GM18526 (cell line): ENCODE measurements around the gene AKT3.

Experiments
- POLR2A ChIP-seq: IDR thresholded peaks from 3 replicates; pipeline ENCODE4 v1.6.1; 2011; ENCODE audit not compliant: insufficient read length; ENCODE audit errors: extremely low read depth

The AKT3 gene

GRCh38 chr1:243628476-243628907 lies 221.6 kb downstream of the AKT3 start:
- no peak for TF ChIP-seq POLR2A

GRCh38 chr1:243623841-243624240 lies 226.2 kb downstream of the AKT3 start:
- no peak for TF ChIP-seq POLR2A

- no peak for TF ChIP-seq POLR2A
Observed at GRCh38 chr1:243621973-243622372, 228.1 kb downstream of the AKT3 start.

- no peak for TF ChIP-seq POLR2A
Observed at GRCh38 chr1:243620096-243620495, 229.9 kb downstream of the AKT3 start.

- no peak for TF ChIP-seq POLR2A
Observed at GRCh38 chr1:243609698-243610097, 240.3 kb downstream of the AKT3 start.

GRCh38 chr1:243605604-243606003 lies 244.4 kb downstream of the AKT3 start:
- no peak for TF ChIP-seq POLR2A

GRCh38 chr1:243601720-243602119 lies 248.3 kb downstream of the AKT3 start:
- no peak for TF ChIP-seq POLR2A

- TF ChIP-seq POLR2A, result no peak
Observed at GRCh38 chr1:243598433-243598832, 251.6 kb downstream of the AKT3 start.

GRCh38 chr1:243597383-243597782 lies 252.7 kb downstream of the AKT3 start:
- no peak for TF ChIP-seq POLR2A

GRCh38 chr1:243596431-243597062 lies 253.5 kb downstream of the AKT3 start:
- no peak for TF ChIP-seq POLR2A

- no peak for TF ChIP-seq POLR2A
Observed at GRCh38 chr1:243595527-243596210, 254.4 kb downstream of the AKT3 start.

- no peak for TF ChIP-seq POLR2A
Observed at GRCh38 chr1:243594455-243594854, 255.6 kb downstream of the AKT3 start.

GRCh38 chr1:243587823-243588560 lies 262.1 kb downstream of the AKT3 start:
- TF ChIP-seq POLR2A, result no peak

GRCh38 chr1:243587285-243587684 lies 262.8 kb downstream of the AKT3 start:
- TF ChIP-seq POLR2A, result no peak

- TF ChIP-seq POLR2A, result no peak
Observed at GRCh38 chr1:243585982-243586381, 264.1 kb downstream of the AKT3 start.

GRCh38 chr1:243582326-243582725 lies 267.7 kb downstream of the AKT3 start:
- TF ChIP-seq POLR2A, result no peak
